ENCODE data around the gene GSK3A.

The GSK3A gene

GRCh38 chr19:42281146-42281826 is 38.9 kb upstream of the GSK3A start:
- no peak for DNase-seq (ENCODE audit: low read depth in 2 of 2)

DNA sequence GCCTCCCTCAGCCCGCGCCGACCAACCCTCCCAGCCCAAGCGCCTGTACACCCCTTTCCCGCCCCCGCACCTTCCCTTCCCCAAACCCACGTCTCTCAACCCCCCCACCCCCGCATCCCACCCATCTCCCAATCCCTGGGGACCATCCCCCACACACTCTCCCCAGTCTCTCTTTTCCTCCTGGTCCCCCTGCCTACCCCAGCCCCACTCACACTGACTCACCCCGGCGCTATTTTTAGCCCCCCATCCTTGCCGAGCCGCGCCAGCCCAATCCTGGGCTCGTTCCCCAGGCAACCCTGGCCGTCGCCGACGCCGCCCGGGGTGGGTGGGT is 38.4 kb upstream of the GSK3A start:
- DNase-seq (ENCODE audit: low read depth in 2 of 2) = peak in 1 of 2 experiments; percentile 28

DNA sequence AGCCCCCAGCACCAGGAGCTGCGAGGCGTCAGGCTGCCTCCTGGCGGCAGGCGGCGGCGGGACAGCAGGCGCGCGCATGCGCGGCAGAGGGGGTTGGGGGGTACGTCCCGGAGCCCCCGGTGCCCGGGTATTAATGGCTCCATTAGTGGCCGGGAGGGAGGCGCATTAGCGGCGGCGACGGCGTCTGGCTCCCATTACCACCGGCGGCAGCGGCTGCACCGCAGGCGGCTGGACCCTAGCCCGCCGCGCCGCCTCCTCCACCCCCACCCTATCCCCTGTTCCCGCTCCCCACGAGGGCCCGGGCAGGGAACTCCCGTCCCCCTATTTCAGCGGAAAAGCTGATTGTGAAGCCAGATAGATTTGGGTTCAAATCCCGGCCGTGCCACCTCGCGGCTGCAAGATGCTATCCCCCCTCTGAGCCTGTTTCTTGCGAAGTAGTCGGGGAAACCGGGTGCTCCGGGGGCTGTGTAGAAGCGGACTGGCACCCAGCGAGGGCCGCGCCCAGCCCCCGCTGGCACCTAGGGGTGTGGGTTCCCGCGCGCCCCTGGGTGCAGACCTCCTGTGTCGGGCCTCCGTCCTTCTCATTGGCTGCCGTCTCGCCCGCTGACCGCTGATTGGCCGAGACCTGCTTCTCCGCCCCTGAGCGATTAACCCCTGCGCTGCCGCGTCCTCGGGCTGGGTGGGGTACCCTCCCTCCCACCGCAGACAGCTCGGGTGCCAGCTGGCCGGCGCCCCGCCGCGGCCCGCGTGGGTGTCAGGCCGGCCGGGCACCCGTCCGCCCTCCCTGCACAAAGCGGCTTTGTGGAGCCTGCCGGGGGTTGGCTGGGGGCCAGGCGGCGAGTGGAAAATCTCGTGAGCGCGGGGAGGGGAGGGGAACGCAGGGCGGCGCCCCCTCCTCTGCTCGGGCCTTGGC is 37.8 kb upstream of the GSK3A start:
- peak; percentile 75 to 87 for DNase-seq (ENCODE audit: low read depth in 2 of 2)

GRCh38 chr19:42279155-42279901 is 36.9 kb upstream of the GSK3A start:
- no peak for DNase-seq (ENCODE audit: low read depth in 2 of 2)

GRCh38 chr19:42278452-42279154 is 36.2 kb upstream of the GSK3A start:
- no peak for DNase-seq (ENCODE audit: low read depth in 2 of 2)

GRCh38 chr19:42277821-42278451 is 35.5 kb upstream of the GSK3A start:
- no peak for DNase-seq (ENCODE audit: low read depth in 2 of 2)

GRCh38 chr19:42276821-42277220 is 34.4 kb upstream of the GSK3A start:
- no peak for DNase-seq (ENCODE audit: low read depth in 2 of 2)

DNA sequence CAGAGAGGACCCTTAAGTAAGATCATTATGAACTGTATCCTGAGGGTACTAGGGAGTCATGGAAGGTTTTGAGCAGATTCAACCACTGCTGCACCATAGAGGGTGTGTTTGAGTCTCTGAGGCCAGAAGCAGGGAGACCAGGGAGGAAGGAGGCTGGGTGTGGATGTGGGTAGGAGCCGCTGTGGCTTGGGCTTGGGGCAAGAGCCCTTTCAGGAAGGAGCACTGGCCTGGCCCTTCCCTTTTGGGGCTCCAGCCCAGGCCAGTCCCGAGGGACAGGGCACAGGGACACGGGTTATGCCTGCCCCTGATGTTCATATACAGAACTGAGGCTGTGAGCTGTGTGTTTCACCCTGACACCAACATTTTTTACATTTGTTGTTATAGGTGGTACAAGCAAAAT is 33.9 kb upstream of the GSK3A start:
- no peak for DNase-seq (ENCODE audit: low read depth in 2 of 2)

DNA sequence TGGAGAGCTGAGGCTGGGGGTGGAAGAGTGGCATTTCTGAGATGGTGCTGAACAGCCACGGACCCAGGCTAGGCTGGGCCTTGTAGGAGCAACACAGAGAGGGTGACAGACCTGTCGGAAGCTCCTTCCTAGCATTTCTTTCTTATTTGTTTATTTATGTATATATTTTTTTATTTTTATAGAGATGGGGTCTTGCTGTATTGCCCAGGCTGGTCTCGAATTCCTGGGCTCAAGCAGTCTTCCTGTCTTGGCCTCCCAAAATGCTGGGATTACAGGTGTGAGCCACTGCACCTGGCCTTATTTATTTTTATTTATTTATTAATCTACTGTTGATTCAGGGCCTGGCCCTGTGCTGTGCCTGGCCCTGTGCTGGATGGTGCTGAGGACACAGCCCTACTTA is 33.1 kb upstream of the GSK3A start:
- DNase-seq (ENCODE audit: low read depth in 2 of 2) = no peak

GRCh38 chr19:42275103-42275502 is 32.7 kb upstream of the GSK3A start:
- DNase-seq (ENCODE audit: low read depth in 2 of 2) = no peak

DNA sequence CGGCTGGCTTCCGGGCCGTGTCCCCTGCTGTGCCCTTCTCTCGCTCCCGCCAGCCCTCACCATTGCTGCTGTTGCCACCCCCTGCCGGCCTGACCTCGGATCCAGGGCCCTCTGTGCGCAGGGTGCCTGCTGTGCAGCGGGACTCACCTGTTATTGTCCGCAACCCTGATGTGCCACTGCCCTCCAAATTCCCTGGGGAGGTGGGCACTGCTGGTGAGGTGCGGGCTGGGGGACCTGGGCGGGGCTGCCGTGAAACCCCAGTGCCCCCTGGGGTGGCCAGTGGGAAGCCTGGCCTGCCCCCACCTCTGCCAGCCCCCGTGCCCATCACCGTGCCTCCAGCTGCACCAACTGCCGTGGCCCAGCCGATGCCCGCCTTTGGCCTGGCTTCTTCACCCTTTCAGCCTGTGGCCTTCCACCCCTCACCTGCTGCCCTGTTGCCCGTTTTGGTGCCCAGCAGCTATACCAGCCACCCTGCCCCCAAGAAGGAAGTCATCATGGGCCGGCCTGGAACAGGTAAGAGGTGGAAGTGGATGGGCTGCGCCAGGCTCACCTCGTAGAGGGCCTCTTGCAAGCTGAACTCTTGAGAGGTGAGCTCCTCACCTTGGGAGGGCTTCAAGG is 31.8 kb upstream of the GSK3A start:
- no peak for DNase-seq (ENCODE audit: low read depth in 2 of 2)

GRCh38 chr19:42273407-42274064 is 31.1 kb upstream of the GSK3A start:
- no peak for DNase-seq (ENCODE audit: low read depth in 2 of 2)

GRCh38 chr19:42272989-42273406 is 30.6 kb upstream of the GSK3A start:
- no peak for DNase-seq (ENCODE audit: low read depth in 2 of 2)

- no peak for DNase-seq (ENCODE audit: low read depth in 2 of 2)
These were observed 30.1 kb upstream of the GSK3A start for GRCh38 chr19:42272535-42272897.

- no peak for DNase-seq (ENCODE audit: low read depth in 2 of 2)
These were observed 29.6 kb upstream of the GSK3A start for GRCh38 chr19:42271861-42272534.

DNA sequence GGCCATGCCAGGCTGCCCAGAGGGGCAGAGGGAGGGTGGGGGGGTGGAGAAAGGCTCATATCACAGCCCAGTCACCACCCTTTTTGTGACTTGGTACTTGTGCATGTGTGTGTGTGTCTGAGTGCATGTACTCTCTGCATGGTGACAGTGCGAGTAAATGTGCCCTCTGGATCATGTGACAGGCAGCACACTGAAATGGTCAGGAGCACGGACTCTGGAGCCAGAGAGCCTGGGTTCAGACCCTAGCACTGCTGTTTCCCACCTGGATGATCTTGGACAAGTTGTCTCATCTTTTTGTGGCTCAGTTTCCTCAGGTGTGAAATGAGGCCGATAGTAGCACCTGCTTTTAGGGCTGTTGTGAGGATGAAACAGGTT is 28.6 kb upstream of the GSK3A start:
- no peak for DNase-seq (ENCODE audit: low read depth in 2 of 2)

DNA sequence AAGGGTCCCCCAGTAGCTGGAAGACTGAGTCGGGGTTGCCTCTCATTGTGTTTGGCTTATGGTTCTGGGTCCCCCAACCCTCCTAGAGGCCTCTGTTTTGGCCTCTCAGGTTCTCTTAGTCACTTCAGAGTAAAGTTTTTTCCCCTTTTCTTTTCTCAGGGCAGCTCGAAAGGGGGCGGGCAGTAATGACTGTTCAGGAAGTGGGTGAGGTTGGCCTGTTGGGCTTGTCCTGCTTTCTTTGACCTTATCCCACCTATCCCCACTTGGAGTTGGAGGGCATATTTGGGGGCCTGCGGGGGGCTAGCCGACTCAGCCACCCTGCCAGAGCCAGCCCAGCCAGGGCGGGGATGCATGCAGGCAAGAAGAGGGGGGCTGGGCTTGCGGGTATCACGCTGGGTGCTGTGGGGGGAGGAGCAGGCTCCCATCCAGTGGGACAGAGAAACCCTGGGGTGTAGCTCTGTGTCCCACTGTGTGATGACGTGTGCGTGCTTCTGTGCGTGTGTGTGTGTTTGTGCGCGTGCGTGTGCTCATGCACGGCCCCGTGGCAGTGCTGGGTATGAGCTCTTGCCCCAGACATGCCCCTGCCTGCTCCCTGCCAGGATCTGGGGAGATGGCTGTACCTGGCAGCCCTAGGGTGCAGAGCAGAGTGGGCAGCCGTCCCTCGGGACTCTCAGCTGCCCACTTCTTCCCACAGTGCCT is 28.1 kb upstream of the GSK3A start:
- DNase-seq (ENCODE audit: low read depth in 2 of 2) = peak; percentile 43 to 52

- DNase-seq (ENCODE audit: low read depth in 2 of 2) = no peak
These were observed 27.3 kb upstream of the GSK3A start for GRCh38 chr19:42269478-42270345.
